Glutamatergic neuron (in vitro differentiated cells): ENCODE measurements around the gene C20orf204. TPM values are rescaled to one million over a fixed set of nuclear protein-coding genes. Genes with fewer than 3 reads are reported as not detected.

Experiments used
- DNase-seq: peaks from one replicate; pipeline ENCODE4 v3.0.0; 2022
- H3K27ac Mint-ChIP-seq: one replicate; pipeline ENCODE4 v1.8.0; 2020; ENCODE audit warnings: mild to moderate bottlenecking, mixed read lengths, inconsistent platforms; ENCODE audit not compliant: unreplicated experiment
- H3K27me3 Mint-ChIP-seq: one replicate; pipeline ENCODE4 v1.8.0; 2020; ENCODE audit warnings: mild to moderate bottlenecking, moderate library complexity, mixed read lengths, inconsistent platforms; ENCODE audit not compliant: unreplicated experiment
- H3K36me3 Mint-ChIP-seq: one replicate; pipeline ENCODE4 v1.8.0; 2020; ENCODE audit warnings: mild to moderate bottlenecking, mixed read lengths, inconsistent platforms; ENCODE audit not compliant: unreplicated experiment
- H3K4me1 Mint-ChIP-seq: one replicate; pipeline ENCODE4 v1.8.0; 2020; ENCODE audit warnings: mild to moderate bottlenecking, low read depth, mixed read lengths, inconsistent platforms; ENCODE audit not compliant: unreplicated experiment
- H3K4me3 Mint-ChIP-seq: one replicate; pipeline ENCODE4 v1.8.0; 2020; ENCODE audit warnings: mild to moderate bottlenecking, mixed read lengths, inconsistent platforms; ENCODE audit not compliant: unreplicated experiment
- H3K9me3 Mint-ChIP-seq: one replicate; pipeline ENCODE4 v1.8.0; 2020; ENCODE audit warnings: mild to moderate bottlenecking, moderate library complexity, mixed read lengths, inconsistent platforms; ENCODE audit not compliant: unreplicated experiment
- CTCF ChIP-seq: fragments of 200-600 bp; sonication (generic); IDR thresholded peaks from one replicate; pipeline ENCODE4 v1.5.0; 2021; ENCODE audit not compliant: partially characterized antibody, unreplicated experiment
- total RNA-seq: library from RNA; stranded (reverse); fragmentation: NEBNext Ultra II Directional; extraction: Animal tissue kit (Norgen Biotek cat#: 25700); gene quantifications from one replicate; pipeline ENCODE4 v1.2.1, GENCODE V29; 2021; ENCODE audit not compliant: unreplicated experiment

C20orf204 gene
- total RNA-seq, 1 donor from 2014 or later, result 3.9 TPM

GRCh38 chr20:64015635-64016034 is 20.3 kb upstream of the C20orf204 start:
- Mint-ChIP-seq H3K9me3 (peaks cover 3% of the 10 kb centered on the region), H3K36me3 (peaks cover 5% of the 10 kb centered on the region), H3K27ac (no peak overlapping the region), H3K27me3 (peaks cover 4% of the 10 kb centered on the region), H3K4me1 (no peaks in the 10 kb centered on the region), H3K4me3 (no peak overlapping the region)
- DNase-seq, result no peak
- TF ChIP-seq CTCF, result no peak

- Mint-ChIP-seq H3K9me3 (peaks cover 2% of the 10 kb centered on the region), H3K27me3 (peaks cover 10% of the 10 kb centered on the region), H3K4me1 (no peaks in the 10 kb centered on the region), H3K27ac (peak overlapping the region; percentile 28), H3K36me3 (peaks cover 5% of the 10 kb centered on the region), H3K4me3 (no peak overlapping the region)
- DNase-seq, result no peak
- TF ChIP-seq CTCF, result no peak
Measured at GRCh38 chr20:64021124-64021975, 14.6 kb upstream of the C20orf204 start.

- no peaks in the 10 kb centered on the region for H3K4me1 Mint-ChIP-seq
- no peak overlapping the region for H3K4me3 Mint-ChIP-seq
- peaks cover 2% of the 10 kb centered on the region for H3K9me3 Mint-ChIP-seq
- peaks cover under 1% of the 10 kb centered on the region for H3K36me3 Mint-ChIP-seq
- TF ChIP-seq CTCF, result no peak
- H3K27me3 Mint-ChIP-seq, result peaks cover 9% of the 10 kb centered on the region
- no peak for DNase-seq
- H3K27ac Mint-ChIP-seq, result no peak overlapping the region
Measured at GRCh38 chr20:64022671-64023360, 13.2 kb upstream of the C20orf204 start.

- no peak for TF ChIP-seq CTCF
- no peaks in the 10 kb centered on the region for H3K36me3 Mint-ChIP-seq
- H3K4me1 Mint-ChIP-seq, result no peaks in the 10 kb centered on the region
- H3K27me3 Mint-ChIP-seq, result peaks cover 9% of the 10 kb centered on the region
- DNase-seq, result no peak
- no peak overlapping the region for H3K4me3 Mint-ChIP-seq
- peaks cover 2% of the 10 kb centered on the region for H3K9me3 Mint-ChIP-seq
- H3K27ac Mint-ChIP-seq, result no peak overlapping the region
Measured at GRCh38 chr20:64023361-64024140, 12.4 kb upstream of the C20orf204 start.
